SKM-1 treated with dmso at 0.1 percent for 144 hours (cell line): Measurements from ENCODE around the gene SKOR1.

Experiments
- DNase-seq: peaks from one replicate; lab custom pipeline; 2025; ENCODE audit not compliant: unreplicated experiment; lab: John Stamatoyannopoulos, UW

The SKOR1 gene

DNA sequence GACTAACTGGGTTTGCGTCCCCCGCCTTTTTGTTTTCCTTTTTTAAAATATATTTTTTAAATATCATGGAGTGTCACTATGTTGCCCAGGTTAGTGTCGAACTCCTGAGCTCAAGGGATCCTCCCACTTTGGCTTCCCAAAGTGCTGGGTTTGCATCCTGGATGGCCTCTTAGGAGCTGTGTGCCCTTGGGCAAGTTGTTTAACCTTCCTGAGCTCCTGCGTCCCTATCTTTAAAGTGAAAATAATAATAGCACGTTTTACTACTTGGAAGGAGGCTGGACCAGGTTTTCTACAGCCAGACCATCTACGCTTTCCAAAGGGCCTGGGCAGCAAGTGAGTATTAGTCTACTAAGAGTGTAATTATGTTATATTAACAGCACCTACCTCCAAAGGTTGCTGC, 58.7 kb downstream of the SKOR1 start:
- no peak for DNase-seq
